GM06990 (cell line): ENCODE measurements around the gene NEDD4L.

Experiments
- DNase-seq: peaks from one replicate; pipeline ENCODE4 v3.0.0-alpha.2; 2011; ENCODE audit not compliant: insufficient read length; ENCODE audit errors: extremely low read depth
- H3K27me3 ChIP-seq: replicated peaks from 2 replicates; pipeline ENCODE4 v1.6.0; 2011; ENCODE audit warnings: low read length; ENCODE audit not compliant: control insufficient read depth, insufficient read depth
- H3K36me3 ChIP-seq: 2 replicates; pipeline ENCODE4 v1.5.1; 2011; ENCODE audit warnings: low read length; ENCODE audit not compliant: control insufficient read depth, insufficient read depth
- H3K4me3 ChIP-seq: replicated peaks from 2 replicates; pipeline ENCODE4 v1.5.1; 2011; ENCODE audit warnings: low read depth, mild to moderate bottlenecking, control low read depth, low read length
- CTCF ChIP-seq: IDR thresholded peaks from 2 replicates; pipeline ENCODE4 v1.5.1; 2011; ENCODE audit warnings: low read length, control low read depth, mild to moderate bottlenecking, inconsistent platforms; ENCODE audit not compliant: insufficient read depth, poor library complexity, severe bottlenecking

The NEDD4L gene

GRCh38 chr18:58230438-58231179 is 186.6 kb downstream of the NEDD4L start:
- no peaks in the 10 kb centered on the region for H3K27me3 ChIP-seq
- H3K4me3 ChIP-seq, result peak overlapping the region; percentile 0; the same call in 1 of the 2 replicates
- no peak for TF ChIP-seq CTCF
- no peaks in the 10 kb centered on the region for H3K36me3 ChIP-seq
- peak; percentile 43 for DNase-seq

GRCh38 chr18:58231930-58232329 is 187.9 kb downstream of the NEDD4L start:
- no peak overlapping the region for H3K4me3 ChIP-seq
- H3K36me3 ChIP-seq, result no peaks in the 10 kb centered on the region
- TF ChIP-seq CTCF, result peak; percentile 58
- DNase-seq, result no peak
- no peaks in the 10 kb centered on the region for H3K27me3 ChIP-seq

GRCh38 chr18:58232668-58233067 is 188.6 kb downstream of the NEDD4L start:
- Histone ChIP-seq H3K27me3 (no peaks in the 10 kb centered on the region), H3K4me3 (no peak overlapping the region), H3K36me3 (no peaks in the 10 kb centered on the region)
- DNase-seq, result no peak
- no peak for TF ChIP-seq CTCF

GRCh38 chr18:58234359-58234741 is 190.3 kb downstream of the NEDD4L start:
- no peak for DNase-seq
- Histone ChIP-seq H3K36me3 (no peaks in the 10 kb centered on the region), H3K4me3 (no peak overlapping the region), H3K27me3 (no peaks in the 10 kb centered on the region)
- no peak for TF ChIP-seq CTCF

- Histone ChIP-seq H3K36me3 (no peaks in the 10 kb centered on the region), H3K27me3 (no peaks in the 10 kb centered on the region), H3K4me3 (no peak overlapping the region)
- no peak for TF ChIP-seq CTCF
- DNase-seq, result no peak
Measured at GRCh38 chr18:58235001-58235436, 191.0 kb downstream of the NEDD4L start.

- no peak overlapping the region for H3K4me3 ChIP-seq
- no peak for DNase-seq
- no peak for TF ChIP-seq CTCF
Measured at GRCh38 chr18:58239879-58240278, 195.9 kb downstream of the NEDD4L start.

More at GRCh38 chr18:58239879-58240278, 195.9 kb downstream of the NEDD4L start:
- no peaks in the 10 kb centered on the region; the same call in 1 of the 2 replicates for H3K36me3 ChIP-seq
- H3K27me3 ChIP-seq, result no peaks in the 10 kb centered on the region
